HEK293 (cell line): ENCODE results near the gene CA10.

Source experiments
- CTCF ChIP-seq: fragments of 450-650 bp; formaldehyde crosslinking; IDR thresholded peaks from 2 replicates; pipeline ENCODE4 v1.5.1; 2016; ENCODE audit warnings: missing biosample characterization, missing genetic modification characterization
- PATZ1 ChIP-seq: fragments of 450-650 bp; formaldehyde crosslinking; IDR thresholded peaks from 2 replicates; pipeline ENCODE4 v1.5.1; 2016; ENCODE audit warnings: missing biosample characterization, missing genetic modification characterization
- TCF7L2 ChIP-seq: IDR thresholded peaks from 2 replicates; pipeline ENCODE4 v1.6.1; 2011; ENCODE audit warnings: low read depth, mild to moderate bottlenecking, inconsistent platforms, low read length, moderate library complexity, borderline replicate concordance
- ZBTB49 ChIP-seq: fragments of 450-650 bp; formaldehyde crosslinking; IDR thresholded peaks from 2 replicates; pipeline ENCODE4 v1.5.1; 2016; ENCODE audit warnings: missing biosample characterization, missing genetic modification characterization, low read depth
- ZBTB8A ChIP-seq: fragments of 450-650 bp; formaldehyde crosslinking; IDR thresholded peaks from 2 replicates; pipeline ENCODE4 v1.5.1; 2016; ENCODE audit warnings: missing biosample characterization, missing genetic modification characterization
- ZNF223 ChIP-seq: fragments of 450-650 bp; formaldehyde crosslinking; IDR thresholded peaks from 2 replicates; pipeline ENCODE4 v1.5.1; 2016; ENCODE audit warnings: missing biosample characterization, missing genetic modification characterization
- ZNF280C ChIP-seq: fragments of 450-650 bp; formaldehyde crosslinking; IDR thresholded peaks from 2 replicates; pipeline ENCODE4 v1.5.1; 2016; ENCODE audit warnings: missing biosample characterization, missing genetic modification characterization

- TF ChIP-seq ZBTB8A (tag by site-specific recombination): no peak
- TF ChIP-seq TCF7L2: no peak
- no peak for TF ChIP-seq ZNF280C
- no peak for TF ChIP-seq ZNF223
- no peak for TF ChIP-seq PATZ1
- no peak for TF ChIP-seq CTCF
- TF ChIP-seq ZBTB49 (tag by site-specific recombination): no peak
Measured at GRCh38 chr17:51765282-51766135, 393.0 kb downstream of the CA10 start.
